Activated CD4-positive, alpha-beta T cell treated with anti-CD3 and anti-CD28 coated beads for 1 hour (primary cell): ENCODE measurements around the gene RHBDL1.

ENCODE experiments used
- DNase-seq: peaks from one replicate; pipeline ENCODE4 v3.0.0-alpha.2; 2020

Gene RHBDL1

DNA sequence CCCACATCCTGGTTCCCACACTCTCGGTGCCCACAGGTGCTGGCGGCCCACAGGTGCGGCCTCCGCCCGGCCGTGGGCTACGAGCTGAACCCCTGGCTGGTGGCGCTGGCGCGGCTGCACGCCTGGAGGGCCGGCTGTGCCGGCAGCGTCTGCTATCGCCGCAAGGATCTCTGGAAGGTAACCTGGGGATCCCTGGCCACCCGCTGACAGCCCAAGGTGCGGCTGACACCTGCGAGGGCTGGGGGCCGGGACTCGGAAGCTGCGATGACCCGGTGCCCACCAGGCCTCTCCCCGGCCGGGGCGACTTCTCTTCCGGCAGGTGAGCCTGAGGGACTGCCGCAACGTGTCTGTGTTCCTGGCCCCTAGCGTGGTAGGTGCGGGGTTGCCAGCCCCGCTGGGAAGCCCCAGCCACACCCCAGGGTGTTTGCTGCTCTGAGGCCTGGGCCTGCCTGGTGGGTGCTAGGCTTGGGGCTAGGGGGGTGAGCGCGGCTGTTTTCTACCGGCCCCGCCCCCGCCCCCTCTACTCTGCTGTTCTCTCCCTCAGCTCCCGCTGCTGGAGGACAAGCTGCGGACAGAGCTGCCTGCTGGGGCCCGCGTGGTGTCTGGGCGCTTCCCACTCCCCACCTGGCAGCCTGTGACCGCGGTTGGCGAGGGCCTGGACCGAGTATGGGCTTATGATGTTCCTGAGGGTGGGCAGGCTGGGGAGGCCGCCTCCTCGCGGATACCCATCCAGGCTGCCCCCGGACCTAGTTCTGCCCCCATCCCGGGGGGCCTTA, 46.5 kb downstream of the RHBDL1 start:
- DNase-seq = no peak

DNA sequence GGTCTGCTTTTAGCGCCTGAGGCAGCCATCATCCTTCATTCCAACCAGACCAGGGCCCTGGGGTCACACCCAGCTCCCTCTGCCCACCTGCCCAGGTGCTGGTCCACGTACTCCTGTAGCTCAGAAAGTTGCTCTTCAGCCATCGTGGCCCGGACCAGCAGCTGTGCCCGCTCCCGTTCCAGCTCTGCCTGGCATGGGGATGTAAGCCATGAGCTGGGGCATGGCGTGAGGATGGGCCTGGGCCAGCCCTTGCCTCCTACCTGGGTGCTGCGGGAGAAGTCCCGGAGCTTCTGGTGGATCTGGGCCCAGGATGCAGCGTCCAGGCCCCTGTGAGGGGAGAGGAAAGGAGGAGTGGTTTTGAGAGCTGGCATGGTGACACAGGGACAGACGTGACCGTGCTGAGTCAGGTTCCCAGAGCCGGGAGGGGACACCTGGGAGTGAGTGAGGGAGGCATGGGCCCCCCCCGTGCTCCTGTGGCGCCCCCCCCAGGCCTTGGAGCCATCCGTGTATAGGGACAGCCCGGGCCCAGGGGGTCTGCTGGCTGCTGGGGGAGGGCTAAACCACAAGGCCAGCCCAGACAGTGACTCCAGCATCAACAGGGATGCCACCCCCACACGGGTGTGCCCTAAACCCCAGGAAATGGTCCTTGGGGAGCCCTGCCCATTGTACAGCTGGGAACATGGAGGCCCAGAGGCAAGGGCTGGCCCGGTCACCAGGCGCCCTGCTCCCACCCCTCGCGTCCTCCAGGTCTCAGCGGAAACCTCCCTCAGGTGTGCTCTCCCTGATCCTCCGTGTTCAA, 47.6 kb downstream of the RHBDL1 start:
- no peak for DNase-seq

DNA sequence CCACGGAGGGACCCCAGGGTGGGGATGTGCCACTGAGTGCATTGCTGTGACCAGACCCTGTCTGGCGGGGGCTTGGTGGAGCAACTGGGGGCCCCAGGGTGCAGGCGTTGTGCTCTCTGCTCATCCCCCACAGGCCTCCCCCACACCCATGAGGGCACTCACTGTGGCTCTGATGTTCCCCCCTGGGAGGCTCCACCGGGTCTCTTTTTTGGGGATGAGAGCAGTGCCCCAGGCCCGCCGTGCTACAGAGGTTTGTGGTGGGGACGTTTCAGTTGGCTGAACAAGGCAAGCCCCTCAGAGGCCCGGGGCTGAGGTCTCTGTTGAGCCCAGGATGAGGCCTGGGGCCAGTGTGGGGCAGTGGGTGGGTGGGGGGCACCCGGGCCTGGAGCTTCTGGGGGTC, 48.2 kb downstream of the RHBDL1 start:
- no peak for DNase-seq

DNA sequence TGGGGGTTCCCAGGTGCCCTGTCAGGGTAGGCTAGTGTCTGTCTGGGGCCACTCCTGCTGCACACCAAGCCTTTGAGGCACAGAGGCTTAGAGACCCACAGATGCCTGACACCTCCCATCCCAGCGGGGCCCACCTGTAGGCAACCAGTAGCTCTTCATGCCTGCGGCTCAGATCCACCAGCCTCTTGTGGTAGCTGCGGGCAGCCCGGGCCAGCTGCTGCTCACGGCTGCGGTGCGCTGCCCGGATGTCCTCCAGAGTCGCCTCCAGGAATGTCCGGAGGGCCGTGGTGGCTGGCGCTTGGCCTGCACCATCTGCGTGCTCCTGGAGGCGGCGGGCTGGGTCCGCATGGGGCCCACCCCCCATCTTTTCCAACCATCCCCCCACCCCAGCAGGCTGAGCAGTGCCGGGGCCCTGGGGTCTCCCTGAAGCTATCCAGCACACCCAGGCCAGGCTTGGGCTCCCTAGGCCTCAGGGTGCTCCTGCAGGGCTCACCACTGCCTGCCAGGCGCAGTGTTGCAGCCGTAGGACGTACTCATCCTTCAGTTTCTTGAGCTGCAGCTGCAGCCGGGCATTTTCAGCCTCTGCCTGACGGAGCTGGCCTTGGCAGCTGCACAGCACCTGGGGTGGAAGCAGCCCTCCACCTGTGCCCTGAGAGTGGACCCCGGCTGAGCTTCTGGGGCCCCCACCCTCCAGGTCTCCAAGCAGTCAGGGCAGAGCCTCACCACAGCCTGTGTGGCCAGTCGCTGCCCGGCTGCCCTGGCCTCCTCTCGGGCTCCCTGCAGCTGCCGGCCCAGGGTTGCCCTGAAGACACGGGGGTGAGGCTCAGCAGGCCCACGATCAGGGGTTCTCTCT, 48.9 kb downstream of the RHBDL1 start:
- no peak for DNase-seq

DNA sequence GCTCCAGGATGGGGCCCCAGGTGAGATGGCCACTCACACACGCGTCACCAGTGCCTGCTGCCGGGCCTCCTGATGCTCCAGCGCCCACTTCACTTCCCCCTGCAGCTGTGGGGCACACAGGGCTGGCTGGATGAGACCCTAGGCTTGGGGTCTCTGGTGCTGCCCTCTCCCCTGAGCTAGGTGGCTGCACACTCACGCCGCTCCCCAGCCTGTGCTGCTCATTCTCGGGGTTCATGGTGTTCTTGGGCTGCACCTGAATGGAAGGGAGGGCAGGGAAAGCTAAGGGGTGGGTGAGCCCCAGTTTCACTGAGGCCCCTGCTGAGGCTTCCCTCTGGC, 49.5 kb downstream of the RHBDL1 start:
- DNase-seq = no peak

DNA sequence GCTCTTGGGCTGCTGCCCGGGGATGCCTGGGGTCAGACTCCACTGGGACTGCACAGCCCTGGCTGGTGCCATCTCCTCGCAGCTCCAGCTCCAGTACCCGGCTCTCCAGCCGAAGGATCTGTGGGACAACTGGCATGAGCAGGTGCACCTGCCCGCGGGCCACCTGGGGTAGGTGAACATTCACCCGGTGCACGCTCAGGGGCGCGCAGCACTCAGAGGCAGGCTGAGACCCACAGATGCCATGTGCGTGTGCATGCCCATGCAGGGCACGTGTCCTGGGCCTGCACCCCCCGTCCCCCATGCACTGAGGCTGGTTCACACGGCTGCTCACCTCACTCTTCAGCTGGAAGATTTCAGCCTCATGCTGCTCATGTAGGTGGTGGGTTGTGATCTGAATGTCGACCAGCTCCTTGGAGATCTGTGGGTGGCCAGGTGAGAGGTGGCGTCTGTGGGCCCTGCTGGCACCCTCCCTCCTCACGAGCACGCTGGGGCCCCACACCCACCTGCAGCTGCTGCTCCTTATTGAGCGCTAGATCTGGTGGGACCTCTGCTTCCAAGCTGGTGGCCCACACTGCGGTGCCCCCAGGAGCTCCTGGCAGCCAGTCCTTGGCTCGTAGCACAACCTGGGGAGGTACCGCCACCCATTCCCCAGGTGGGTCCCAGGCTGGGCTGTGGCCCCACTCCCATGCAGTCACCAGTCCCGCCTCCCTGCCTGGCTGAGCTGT, 50.2 kb downstream of the RHBDL1 start:
- no peak for DNase-seq

DNA sequence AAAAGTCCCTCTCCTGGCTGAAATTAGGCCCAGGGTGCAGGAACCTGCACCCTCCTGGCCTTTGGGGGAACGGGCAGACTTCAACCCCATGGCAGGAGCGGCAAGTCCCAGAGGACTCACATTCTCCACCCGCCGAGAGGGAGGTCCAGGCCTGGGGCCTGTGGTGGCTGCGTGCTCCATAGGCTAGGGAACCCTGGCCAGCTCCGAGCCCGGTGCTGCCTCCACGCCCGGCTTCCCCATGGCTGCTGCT, 50.6 kb downstream of the RHBDL1 start:
- no peak for DNase-seq

DNA sequence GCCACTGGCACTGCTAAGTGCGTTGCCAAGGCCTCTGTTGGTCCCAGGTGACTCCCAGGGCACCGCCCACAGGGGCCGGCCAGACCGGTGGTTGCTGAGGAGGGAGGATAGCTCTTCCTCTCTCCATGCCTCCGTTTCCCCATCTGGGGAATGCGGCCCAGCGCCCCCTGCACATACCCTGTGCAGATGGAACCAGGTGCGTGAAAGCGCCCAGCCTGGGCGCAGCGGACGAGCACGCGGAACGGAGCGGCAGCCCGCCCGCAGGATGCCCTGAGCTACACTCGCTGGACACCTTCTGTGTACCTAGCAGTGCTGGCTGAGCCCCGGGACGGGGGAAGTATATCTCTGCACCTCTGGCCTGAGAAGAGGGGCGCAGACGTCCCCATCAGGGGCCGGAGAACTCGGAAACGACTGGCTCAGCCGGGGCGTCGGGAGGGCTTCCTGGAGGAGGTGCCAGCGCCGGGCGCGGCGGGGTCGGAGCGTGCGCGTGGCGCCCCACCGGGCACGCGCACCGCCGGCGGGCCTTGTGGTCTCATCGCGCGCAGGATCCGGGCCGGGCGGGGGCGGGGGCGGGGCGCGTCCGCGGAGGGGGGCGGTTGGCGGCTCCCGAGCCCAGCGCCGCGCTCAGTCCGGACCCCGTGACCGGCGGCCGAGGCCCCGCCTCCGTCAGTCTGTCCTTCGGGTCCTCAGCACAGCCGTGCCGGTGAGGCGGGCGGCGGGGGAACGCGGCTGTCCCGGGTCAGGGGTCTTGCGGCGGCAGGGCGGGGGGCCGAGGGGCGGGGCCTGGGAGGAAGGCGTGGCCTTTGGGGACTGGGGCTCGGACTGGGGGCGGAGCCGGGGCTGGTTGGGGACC, 51.2 kb downstream of the RHBDL1 start, which contains the start of the genes CCDC78 and HAGHL:
Gene CCDC78 (minus strand): TSS at position 6 of the 853 bp plus-strand sequence. CDS start 76 bp downstream, outside the sequence.
Gene HAGHL (plus strand): TSS at position 669 of the 853 bp plus-strand sequence. CDS start 404 bp downstream, outside the sequence.
- no peak for DNase-seq

DNA sequence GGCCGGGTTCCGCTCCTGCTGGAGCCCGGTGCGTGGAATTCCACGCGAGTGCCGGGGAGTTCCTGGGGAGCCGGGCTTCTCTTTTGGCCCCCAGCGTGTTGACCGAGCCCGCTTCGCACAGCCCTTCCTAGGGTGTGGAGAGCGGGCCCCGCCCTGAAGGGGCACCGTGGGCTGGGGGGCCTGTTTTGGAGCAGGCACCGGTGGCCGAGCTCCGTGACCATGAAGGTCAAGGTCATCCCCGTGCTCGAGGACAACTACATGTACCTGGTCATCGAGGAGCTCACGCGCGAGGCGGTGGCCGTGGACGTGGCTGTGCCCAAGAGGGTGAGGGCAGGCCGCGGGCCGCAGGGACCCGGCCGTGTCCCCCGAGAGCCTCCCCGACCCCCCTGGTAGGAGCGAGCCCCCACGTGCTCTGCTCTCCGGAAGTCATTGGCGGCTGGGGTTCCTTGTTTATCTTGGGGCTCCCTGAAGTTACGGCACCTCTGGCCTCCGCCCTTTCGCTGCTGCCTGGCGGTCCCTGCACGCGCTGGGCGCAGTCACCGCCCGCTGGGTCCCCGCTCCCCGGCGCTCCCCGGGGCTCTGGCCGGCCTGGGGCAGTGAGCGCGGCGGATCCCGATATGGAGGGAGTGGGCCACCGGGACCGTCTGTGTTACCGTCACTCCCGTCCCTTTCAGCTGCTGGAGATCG, 52.0 kb downstream of the RHBDL1 start:
- no peak for DNase-seq
